HTR-8/SVneo (cell line): ENCODE measurements around the gene DOK6.

Experiments used
- DNase-seq: peaks from one replicate; pipeline ENCODE4 v3.0.0; 2011; ENCODE audit warnings: low spot score, mixed read lengths; ENCODE audit not compliant: insufficient read length
- FAIRE-seq: peaks from 2 replicates; lab custom pipeline; 2011; peaks lifted over from hg19 to GRCh38; lab: Jason Lieb, UNC

The DOK6 gene

DNA sequence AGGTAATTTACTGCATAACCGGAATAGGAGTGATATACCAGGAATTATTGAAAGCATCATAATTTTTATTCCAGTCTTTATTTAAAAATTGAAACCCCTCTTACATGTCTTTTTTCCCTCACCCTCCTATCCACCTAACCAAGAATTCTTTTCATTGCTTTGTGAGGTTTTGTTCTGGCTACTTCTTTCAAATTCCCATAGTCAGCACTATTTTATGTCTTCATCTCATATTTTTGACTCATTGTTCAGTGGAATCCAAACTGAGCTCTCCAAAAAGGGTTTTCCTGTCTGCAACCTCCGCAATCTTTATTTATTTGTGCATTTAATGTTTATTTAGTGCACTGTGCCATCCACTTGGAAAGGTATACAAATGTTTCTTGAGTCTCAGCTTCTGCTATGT lies 128.5 kb downstream of the DOK6 start:
- FAIRE-seq = no peak
- DNase-seq = no peak

DNA sequence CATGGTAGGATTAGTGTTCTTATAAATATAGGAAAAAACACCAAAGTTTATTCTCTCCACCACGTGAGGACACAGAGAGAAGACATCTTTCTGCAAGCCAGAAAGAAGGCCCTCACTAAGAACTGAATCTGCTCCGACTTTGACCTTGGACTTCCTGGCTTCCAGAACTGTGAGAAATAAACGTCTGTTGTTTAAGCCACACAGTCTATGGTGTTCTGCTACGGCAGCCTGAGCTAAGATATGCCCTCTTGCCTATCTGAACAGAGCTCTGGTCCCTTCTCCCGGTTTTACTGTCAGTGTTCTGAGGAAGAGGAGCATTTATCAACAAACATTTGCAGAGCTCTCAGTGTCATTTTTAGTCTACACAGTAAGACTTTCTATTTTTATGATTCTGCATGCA lies 131.3 kb downstream of the DOK6 start:
- no peak for FAIRE-seq

DNA sequence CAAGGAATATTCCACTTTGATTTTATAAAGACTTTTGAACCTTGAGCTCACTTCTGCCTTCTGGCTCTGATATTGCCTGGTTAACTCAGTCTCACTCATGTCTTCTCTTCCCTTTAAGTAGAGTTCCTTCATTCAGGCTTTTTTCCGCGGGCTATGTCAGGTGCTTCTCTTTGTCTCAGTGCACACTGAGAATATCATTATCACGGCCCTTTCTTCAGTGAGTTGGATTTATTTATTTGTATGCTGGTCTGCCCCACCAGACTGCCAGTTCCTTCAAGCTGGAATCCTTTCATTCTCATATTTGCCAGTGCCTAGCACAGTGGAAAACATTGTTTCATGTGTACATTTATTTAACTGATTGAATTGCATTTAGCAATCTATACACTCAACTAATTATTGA lies 136.5 kb downstream of the DOK6 start:
- FAIRE-seq (no peak), DNase-seq (no peak)

More for the DNA sequence above, 131.3 kb downstream of the DOK6 start:
- no peak for DNase-seq

DNA sequence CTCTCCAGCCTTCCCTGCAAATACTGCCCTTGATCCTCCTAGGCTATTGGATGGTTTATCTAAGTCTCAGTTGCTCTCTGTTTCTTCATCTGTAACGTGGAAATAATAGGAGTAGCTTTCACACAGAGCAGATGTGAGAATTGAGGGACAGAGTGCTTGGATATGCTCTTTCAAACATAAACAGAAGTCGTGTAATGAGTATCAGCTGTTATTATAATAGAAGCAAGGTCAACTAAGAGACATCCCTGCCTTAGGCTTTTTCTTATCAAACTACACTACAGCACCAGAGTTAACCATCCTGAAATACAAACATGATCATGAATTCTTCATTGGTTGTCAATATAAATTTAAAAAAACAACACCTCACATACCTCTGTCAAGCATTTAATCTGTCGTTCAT lies 138.2 kb downstream of the DOK6 start:
- DNase-seq (no peak), FAIRE-seq (no peak)

DNA sequence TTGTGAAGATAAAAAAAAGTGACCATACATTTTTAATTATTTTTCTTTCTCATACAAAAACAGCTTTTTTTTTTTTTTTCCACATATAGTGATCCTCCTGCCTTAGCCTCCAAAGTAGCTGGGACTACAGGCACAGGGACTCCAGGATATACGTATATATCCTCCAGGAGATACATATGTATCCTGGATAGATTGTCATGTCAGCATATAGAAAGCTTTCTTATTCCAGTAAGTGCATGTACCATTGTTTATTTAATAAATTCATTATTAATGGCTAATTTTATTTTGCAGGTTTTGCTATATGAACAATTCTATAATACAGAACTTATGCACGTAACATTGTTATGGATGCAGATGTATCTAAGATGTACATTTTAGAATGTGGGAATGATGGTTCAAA lies 138.7 kb downstream of the DOK6 start:
- DNase-seq (no peak), FAIRE-seq (no peak)

DNA sequence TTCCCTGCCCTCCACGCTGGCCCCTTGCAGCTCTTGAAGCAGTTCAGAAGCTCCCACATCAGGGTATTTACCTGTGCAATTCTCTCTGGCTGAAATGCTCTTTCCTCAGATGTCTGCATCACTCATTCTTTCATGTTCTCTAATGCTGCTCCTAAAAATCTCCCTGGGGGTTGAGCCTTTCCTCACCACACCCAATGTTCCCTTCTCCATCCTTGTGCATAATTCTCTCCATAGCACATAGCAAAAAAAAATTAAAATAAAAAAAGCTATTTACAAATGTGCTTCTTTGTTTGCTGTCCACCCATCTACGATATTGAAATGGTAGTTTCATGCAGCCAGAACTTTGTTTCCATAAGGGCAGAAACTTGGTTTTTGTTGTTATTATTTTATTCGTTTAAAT lies 155.5 kb downstream of the DOK6 start:
- no peak for DNase-seq
- no peak for FAIRE-seq

DNA sequence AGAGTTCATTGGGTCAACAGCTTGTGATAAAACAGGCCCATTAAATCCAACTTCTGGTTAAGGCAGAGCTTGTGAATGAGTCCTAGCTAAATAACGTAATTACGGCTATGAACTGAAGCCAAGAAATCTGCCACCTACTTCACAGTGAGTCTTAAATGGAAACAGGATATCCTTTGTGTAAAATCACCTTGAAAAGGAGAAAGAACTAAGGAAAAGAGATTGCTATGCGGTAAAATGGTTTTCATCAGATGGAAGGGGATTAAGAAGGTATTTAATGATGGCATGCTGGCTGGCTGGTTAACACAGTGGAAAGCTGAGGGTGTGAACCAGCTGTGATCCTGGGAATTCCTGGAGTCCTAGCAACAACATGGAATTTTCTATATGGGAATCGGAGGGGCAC lies 156.6 kb downstream of the DOK6 start:
- no peak for DNase-seq
- FAIRE-seq = no peak

DNA sequence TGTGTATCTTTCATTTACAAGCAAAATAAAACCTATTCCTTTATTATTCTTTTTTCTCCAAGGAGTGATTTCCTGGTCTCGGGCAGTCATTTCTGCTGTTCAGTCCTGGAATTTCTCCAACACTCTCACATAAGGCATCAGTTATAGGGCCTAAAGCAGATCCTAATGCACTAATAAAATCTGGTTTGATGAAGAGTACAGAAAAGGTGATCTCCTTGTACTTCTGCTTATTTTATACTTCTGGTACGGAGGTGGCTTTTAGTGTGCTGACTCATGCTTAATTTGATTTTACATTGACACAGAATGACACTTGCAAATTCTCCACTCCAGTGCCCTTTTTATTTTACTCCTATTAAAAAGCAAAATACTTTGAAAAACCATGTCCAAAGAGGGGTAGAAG lies 157.4 kb downstream of the DOK6 start:
- FAIRE-seq = no peak
- DNase-seq = no peak

DNA sequence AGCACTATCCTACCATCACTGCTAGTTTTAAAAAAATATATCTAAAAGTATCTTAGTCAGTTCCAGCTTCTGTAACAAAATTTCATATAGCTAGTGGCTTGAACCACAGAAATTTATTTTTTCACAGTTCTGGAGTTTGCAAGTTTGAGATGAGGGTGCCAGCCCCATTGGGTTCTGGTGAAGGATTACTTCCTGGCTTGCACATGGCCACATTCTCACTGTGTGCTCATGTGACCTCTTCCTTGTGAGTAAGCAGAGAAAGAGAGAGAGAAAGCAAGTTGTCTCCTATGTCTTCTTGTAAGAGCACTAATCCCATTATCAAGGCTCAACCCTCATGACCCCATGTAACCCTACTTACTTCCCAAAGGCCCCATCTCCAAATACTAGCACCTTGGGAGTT lies 158.9 kb downstream of the DOK6 start:
- DNase-seq (no peak), FAIRE-seq (no peak)

DNA sequence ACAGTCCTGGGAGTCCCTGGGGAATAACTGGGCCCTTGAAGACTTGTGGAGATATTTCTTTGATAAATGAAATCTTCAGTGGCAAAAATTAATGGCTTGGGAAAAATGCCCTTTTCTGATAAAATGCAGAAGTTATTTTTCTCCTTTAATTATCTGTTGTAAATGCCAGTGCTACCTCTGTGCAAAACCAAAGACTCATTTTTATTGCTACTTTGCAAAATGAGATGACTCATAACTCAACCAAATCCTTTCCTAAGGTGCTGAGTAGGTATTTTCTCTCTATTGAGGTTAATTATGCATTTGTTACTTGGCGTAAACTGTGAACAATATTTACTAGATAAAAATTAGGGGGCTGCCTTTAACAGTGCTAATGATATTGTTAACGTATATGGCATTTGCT lies 163.9 kb downstream of the DOK6 start:
- DNase-seq = no peak
- no peak for FAIRE-seq

DNA sequence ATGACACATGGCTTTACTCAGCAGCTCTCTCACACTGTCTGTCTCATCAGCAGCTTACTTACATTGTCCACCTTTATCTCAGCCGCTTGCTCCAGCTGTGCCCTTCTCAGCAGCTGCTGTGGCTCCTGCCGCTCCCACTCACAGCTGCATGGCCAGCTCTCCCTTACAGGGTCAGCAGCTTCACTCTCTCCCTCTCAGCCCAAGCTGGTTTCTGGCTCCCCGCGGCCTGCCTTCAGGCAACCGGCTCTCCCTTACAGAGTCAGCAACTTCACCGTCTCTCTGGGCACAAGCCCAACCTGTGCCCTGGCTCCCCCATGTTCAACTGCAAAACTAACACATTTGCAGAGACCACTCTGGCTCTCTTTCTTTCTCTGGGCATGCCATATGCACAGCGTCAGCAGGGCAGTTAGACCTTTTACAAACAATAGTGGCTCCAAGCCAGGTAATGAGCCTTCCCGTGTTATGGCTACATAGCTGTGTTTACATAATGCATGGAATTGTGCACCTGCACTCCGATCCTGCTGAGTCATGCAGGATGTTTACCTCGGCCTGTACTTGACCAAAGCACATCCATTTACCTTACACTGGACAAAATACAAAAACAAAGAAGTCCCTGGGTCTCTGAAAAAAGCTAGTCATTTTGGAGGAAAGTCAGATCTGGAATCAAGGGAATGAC lies 167.3 kb downstream of the DOK6 start:
- DNase-seq (no peak), FAIRE-seq (no peak)

DNA sequence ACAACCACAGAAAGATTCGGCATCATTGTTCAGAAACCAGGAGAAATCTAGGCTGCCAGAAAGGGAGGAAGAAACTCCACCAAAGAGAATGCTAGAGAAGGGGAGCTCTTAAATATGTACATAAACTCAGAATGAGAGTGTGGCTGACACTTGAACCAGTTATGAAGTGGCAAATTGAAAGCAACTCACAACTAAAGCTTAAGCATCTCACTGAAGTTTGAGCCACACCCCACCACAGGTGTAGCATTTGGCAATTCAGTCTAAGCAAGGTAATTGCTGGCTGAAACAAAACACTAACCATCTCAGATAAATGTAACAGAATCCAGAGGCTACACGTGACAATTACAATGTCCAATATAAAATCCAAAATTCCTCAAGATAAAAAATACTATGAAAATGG lies 168.4 kb downstream of the DOK6 start:
- FAIRE-seq = no peak
- DNase-seq = no peak

DNA sequence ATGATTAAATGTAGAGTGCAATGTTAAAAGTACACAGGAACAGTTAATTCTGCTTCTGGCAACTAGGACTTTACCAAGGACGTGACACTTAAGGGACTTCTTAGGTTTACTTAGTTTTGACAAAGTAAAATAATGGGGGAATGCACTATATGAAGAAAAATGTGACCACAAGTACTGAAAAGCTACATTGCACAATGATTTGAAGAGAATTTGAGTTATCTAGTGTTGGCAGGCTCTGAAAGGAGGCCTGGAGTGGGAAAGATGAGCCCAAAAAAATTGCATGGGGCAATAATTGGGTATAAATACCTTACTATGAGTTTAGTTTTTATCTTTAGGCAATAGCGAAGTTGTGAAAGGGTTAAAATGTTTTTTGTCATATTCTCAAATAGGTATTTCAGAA lies 173.7 kb downstream of the DOK6 start:
- FAIRE-seq (no peak), DNase-seq (no peak)

DNA sequence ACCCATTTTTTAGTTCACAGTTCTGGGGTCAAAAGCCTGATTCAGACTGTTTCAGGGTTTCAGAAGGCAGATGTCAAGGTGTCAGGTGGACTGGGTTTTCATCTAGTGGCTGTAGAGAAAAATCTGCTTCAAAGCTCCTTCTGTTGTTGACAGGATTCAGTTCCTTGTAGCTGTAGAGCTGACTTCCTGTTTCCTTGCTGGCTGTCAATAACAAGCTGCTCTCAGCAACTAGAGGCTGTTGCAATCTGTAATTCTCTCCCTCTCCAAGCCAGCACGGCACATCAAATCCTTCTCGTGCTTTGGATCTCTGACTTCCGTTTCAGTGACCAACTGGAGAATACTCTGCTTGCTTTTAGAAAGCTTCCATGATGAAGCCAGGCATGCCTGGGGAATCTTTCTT lies 179.4 kb downstream of the DOK6 start:
- FAIRE-seq = no peak
- no peak for DNase-seq

DNA sequence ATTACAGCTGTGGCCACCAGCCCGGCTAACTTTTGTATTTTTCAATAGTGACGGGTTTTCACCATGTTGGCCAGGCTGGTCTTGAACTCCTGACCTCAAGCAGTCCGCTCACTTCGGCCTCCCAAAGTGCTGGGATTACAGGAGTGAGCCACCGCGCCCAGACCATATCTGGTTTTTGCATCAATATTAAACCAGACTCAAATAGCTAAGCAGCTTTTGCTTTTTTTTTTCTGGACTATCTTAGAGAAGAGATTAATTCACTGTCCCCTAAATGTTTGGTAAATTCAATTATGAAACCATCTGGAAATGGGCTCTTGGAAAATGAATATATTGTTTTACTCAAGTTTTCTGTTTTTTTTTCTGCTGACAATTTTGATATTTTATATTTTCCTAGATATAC lies 183.7 kb downstream of the DOK6 start:
- FAIRE-seq = no peak

DNA sequence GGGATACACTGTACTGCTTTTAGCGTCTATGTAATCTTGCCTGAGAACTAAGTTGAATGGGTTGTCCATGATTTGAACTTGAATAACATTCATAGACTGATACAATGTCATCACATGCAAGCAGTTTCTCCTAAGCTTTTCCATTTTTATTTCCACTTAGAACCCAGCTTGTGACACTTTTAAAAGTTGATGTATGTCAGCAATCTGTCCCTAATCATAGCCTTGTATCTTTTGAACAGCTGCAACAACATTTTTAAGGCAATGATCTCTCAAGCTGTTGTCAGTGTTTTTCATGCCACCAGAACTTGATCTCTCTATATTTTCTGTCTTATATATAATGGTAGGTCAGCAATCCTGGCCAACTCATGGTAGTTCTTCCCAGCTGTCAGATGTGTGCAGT lies 185.0 kb downstream of the DOK6 start:
- DNase-seq = no peak
- FAIRE-seq = no peak

More for the DNA sequence above, 183.7 kb downstream of the DOK6 start:
- DNase-seq = no peak

DNA sequence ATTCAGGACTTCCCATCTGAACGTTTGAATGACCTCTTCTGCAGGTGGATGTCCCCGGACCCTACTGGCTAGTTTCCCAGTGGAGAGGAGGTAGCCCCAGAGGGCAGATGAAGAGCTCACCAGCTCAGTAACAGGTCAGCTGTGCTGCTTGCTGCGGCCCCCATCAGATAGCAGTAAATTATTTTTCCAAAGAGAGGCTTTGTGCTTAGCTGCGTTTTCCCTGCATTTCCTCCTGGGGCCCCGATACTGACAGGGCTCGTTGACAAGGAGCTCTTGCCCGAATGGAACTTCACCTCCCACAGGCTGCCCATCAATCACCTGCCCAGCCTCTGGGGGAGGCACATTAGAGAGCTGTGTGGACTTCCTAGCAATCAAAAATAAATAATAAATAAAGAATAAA lies 185.8 kb downstream of the DOK6 start:
- DNase-seq = no peak
- no peak for FAIRE-seq

DNA sequence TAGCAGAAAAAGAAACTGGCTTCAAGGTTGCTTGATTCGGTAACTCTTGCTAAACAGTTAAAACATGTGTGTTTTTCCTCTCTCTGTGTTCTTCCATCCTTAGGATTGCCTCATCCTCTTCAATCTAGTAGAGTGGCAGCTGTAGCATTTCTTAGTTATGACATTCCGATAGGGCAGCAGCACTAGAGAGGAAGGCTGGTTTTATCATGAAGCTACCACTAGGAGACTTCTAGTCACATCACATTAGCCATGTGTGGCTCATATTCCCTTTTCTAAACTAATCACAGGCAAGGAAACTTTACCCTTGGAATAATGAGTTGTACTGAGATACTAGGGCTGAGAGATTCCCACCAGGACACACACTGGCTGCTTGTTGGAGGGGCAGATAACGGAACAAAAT lies 187.6 kb downstream of the DOK6 start:
- FAIRE-seq (no peak), DNase-seq (no peak)

DNA sequence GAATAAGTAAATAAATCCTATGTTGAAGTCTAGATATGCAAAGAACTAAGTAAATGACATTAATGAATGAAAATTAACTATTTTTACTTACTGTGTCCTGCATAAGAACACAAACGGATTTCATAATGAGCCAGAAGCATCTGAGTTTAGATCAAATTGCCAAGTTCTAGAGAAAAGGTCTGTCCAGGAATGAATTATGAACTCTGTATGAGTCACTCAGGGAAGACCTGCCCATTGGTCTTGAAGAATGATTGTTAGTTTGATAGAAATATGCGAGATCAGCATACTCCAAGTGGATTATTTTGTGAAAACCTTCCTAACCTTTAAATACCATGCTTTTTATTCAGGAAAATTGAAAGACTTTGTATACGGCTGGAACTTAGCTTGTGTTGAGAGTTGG lies 189.5 kb downstream of the DOK6 start:
- DNase-seq (no peak), FAIRE-seq (no peak)

DNA sequence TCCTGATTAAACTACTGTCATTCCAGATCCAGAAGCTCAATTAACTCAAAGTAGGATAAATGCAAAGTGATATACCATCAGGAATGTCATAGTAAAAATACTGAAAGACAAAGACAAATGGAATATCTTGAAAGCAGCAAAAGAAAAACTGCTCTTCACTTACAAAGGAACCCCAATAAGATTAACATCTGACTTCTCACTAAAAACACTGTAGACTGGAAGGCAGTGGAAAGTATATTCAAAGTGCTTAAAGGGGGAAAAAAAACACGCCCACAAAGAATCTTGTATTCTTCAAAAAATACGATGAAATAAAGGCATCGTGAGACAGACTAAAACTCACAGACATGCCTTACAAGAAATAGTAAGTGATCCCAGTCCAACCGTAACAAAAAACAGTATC lies 195.7 kb downstream of the DOK6 start:
- DNase-seq = no peak
- no peak for FAIRE-seq

DNA sequence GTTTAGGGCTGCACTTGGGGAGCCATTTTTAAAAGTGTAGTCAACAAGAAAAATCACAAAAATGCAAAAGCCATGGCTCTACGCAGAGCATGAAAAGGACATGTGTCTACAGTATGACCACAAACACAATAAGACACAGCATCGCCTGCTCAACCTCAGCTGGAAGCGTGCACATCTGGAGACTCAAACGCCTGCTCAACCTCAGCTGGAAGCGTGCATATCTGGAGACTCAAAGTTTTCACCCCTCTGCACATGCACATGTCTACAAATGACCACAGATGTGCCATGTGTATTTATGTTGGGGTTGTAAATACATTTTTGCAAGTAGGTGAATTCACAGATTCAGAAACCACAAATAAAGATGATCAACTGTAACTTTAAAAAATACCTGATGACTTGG lies 196.9 kb downstream of the DOK6 start:
- DNase-seq (no peak), FAIRE-seq (no peak)

DNA sequence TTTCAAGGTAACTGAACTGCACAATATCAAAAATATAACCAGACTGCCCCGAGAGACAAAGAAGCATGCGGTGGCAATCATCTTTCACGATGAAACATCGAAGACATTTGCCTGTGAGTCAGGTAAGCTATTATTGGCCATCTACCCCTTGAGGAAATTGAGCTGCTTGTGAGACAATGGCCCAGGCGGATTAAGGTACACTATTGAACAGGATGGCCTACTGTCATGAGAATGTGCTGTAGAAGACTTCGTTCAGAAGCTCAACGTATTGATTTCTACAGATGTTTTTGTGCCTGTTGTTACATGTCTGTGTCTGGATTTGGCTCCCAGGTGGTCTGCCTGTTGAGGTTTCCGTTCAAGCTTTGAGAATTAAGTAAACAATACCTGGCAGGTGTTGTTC lies 198.7 kb downstream of the DOK6 start:
- FAIRE-seq (no peak), DNase-seq (no peak)

DNA sequence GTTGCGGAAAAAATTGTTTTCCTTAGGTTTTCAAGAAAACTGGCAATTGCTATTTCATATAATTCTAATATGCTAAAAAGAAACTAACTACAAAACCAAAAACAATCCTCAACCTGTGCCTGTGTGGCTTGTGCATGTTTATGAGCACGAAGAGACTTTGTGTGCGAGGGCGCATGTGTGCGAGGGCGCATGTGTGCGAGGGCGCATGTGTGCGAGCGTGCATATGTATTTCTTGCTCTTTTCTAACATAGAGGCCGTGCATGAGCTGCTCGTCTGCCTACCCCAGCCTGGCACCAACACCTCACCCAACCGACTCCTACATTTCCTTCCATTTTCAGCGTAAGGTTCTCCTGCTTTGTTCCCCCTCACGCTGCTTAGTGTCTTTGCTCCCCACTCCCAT lies 211.6 kb downstream of the DOK6 start:
- FAIRE-seq (no peak), DNase-seq (no peak)
